ENCODE results near the gene WDR35.
"Not testable (repeated sequence)": the region's sequence is repeated elsewhere in the genome, so short reads cannot be mapped to it uniquely, and the experiment has no call there.

The WDR35 gene

DNA sequence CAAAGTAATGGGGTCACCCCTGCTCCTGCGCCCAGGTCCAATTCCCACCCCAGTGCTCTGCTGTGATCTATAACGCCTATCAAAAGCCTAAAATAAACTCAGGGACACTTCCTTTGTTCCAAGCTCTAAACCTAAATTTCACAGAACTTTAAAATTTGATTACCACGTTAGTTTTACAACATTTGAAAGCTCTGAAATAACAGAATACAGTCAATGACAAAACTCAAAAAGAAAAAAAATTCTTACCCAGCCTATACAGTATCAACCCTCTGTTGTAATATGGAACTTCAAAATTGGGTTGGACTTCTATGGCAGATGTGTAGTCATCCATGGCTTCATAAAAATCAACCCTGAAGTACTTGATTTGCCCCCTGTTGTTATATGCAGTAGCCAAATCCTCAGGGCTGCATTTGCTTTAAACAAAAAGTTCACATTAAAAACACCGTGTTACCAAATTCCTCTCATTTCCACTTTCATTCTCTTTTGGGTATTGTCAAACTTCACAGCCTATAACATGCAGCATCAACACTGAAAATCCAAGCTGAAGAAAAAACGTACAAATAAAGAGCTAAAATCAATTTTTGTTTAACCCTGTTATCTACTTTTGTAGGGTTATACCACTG lies 92.2 kb downstream of the WDR35 start:
- peaks cover 0 to 17% (median 1%) of the 10 kb centered on the region in 11 experiments; a peak in 10 of 22 replicates for H3K9me3 ChIP-seq (replicated peaks in 1 of 11)
- H3K4me2 ChIP-seq: peak overlapping the region; percentile 63 to 90 (median 75)
- H3K4me3 ChIP-seq: no peak overlapping the region
- TF ChIP-seq Cebpa-rat (IDR thresholded peaks at IDR 0.05): no peak
- H3K27me3 ChIP-seq: no peaks in the 10 kb centered on the region
- H3K27ac ChIP-seq: no peak overlapping the region
- H3K36me3 ChIP-seq: peaks cover 10 to 41% (median 15%) of the 10 kb centered on the region in 11 experiments; a peak in 15 of 22 replicates
- peaks cover 0 to 29% (median 19%) of the 10 kb centered on the region in 11 experiments; a peak in 12 of 22 replicates for H4K20me1 ChIP-seq
- H3K4me1 ChIP-seq: peaks cover 26 to 68% (median 36%) of the 10 kb centered on the region in 10 experiments
- peak overlapping the region in 3 of 11 experiments; percentile 11 to 39 (median 31); a peak in 3 of 22 replicates for H3K9ac ChIP-seq

GRCh38 chr2:19895535-19895934 lies 94.4 kb downstream of the WDR35 start:
- Histone ChIP-seq H3K4me3 (no peak overlapping the region), H4K20me1 (peaks cover 0 to 28% (median 19%) of the 10 kb centered on the region in 11 experiments; a peak in 12 of 22 replicates), H3K27ac (no peak overlapping the region), H3K9ac (no peak overlapping the region), H3K36me3 (peaks cover 10 to 45% (median 15%) of the 10 kb centered on the region in 11 experiments; a peak in 15 of 22 replicates), H3K4me2 (peak overlapping the region in 2 of 11 experiments; percentile 1 to 25; a peak in 1 of 22 replicates), H3K27me3 (no peaks in the 10 kb centered on the region), H3K9me3 (replicated peaks in 1 of 11) (peaks cover 0 to 31% (median 9%) of the 10 kb centered on the region in 11 experiments; a peak in 12 of 22 replicates), H3K4me1 (peaks cover 34 to 83% (median 49%) of the 10 kb centered on the region in 10 experiments)
- TF ChIP-seq Cebpa-rat (IDR thresholded peaks at IDR 0.05): no peak

DNA sequence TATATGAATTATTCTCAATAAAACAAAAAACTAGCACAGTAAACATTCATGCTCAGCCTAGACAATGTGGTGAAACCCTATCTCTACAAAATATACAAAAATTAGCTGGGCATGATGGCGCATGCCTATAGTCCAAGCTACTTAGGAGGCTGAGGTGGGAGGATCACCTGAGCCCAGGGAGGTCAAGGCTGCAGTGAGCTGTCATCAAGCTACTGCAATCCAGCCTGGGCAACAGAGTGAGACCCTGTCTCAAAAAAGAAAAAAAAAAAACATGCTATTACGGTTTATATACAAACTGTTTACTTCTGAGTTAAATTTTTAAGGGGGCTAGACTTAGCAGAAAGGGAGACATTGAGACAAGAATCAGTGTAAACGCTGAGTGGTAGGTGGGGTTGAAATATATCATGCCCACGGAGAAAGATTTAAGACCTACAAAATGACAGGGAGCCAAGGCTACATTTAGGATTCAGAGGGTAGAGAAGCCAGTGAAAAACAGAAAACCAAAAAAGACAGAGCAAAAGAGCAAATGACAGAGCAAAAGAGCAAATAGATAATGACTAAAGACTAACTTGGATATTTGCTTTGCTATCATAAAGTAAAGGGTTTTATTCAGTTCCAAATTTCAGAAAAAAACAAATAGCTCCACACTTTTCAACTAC lies 95.6 kb downstream of the WDR35 start:
- peaks cover 28 to 74% (median 40%) of the 10 kb centered on the region in 10 experiments for H3K4me1 ChIP-seq
- no peak overlapping the region for H3K27ac ChIP-seq
- no peak overlapping the region for H3K9ac ChIP-seq
- peaks cover 10 to 49% (median 16%) of the 10 kb centered on the region in 11 experiments; a peak in 15 of 22 replicates for H3K36me3 ChIP-seq
- no peaks in the 10 kb centered on the region for H3K27me3 ChIP-seq
- peaks cover 0 to 24% (median 15%) of the 10 kb centered on the region in 11 experiments; a peak in 12 of 22 replicates for H4K20me1 ChIP-seq
- no peak for TF ChIP-seq Cebpa-rat (IDR thresholded peaks at IDR 0.05)
- peak overlapping the region in 2 of 11 experiments; percentile 30 to 38; a peak in 3 of 22 replicates for H3K4me2 ChIP-seq
- H3K4me3 ChIP-seq: no peak overlapping the region
- peaks cover 0 to 31% (median 9%) of the 10 kb centered on the region in 11 experiments; a peak in 12 of 22 replicates for H3K9me3 ChIP-seq (replicated peaks in 1 of 11)

GRCh38 chr2:19893520-19894133 lies 96.3 kb downstream of the WDR35 start:
- Histone ChIP-seq H4K20me1 (peaks cover 0 to 18% (median 10%) of the 10 kb centered on the region in 11 experiments; a peak in 12 of 22 replicates), H3K4me3 (no peak overlapping the region)

DNA sequence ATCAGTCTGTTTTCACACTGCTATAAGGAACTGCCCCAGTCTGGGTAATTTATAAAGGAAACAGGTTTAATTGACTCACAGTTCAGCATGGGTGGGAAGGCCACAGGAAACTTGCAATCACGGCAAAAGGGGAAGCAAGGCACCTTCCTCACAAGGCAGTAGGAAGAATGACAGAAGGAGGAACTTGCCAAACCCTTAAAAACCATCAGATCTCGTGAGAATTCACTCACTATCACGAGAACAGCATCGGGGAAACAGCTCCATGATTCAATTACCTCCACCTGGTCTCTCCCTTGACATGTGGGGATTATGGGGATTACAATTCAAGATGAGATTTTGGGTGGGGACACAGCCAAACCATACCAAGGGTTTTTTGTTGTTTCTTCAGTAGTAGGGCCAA lies 97.9 kb downstream of the WDR35 start:
- H4K20me1 ChIP-seq, H3K27me3 ChIP-seq: not testable (repeated sequence)
- Histone ChIP-seq H3K36me3 (peaks cover 3 to 38% (median 16%) of the 10 kb centered on the region in 11 experiments; a peak in 14 of 22 replicates), H3K9me3 (replicated peaks in 1 of 11) (peaks cover 0 to 31% (median 9%) of the 10 kb centered on the region in 11 experiments; a peak in 12 of 22 replicates), H3K4me3 (peak overlapping the region in 2 of 10 experiments; percentile 28 to 31; a peak in 2 of 20 replicates), H3K4me1 (peaks cover 22 to 70% (median 32%) of the 10 kb centered on the region in 10 experiments), H3K4me2 (peak overlapping the region; percentile 2 to 77 (median 50); a peak in 20 of 22 replicates), H3K27ac (peak overlapping the region; percentile 13 to 75 (median 68); a peak in 19 of 22 replicates), H3K9ac (peak overlapping the region in 4 of 11 experiments; percentile 7 to 54 (median 38); a peak in 4 of 22 replicates)
- TF ChIP-seq Cebpa-rat (IDR thresholded peaks at IDR 0.05): peak in 4 of 11 experiments; percentile 32 to 65 (median 39); a peak in 4 of 22 replicates

More at GRCh38 chr2:19893520-19894133, 96.3 kb downstream of the WDR35 start:
- Histone ChIP-seq H3K4me1 (peaks cover 28 to 70% (median 39%) of the 10 kb centered on the region in 10 experiments), H3K27me3 (no peaks in the 10 kb centered on the region), H3K9ac (no peak overlapping the region), H3K36me3 (peaks cover 5 to 49% (median 16%) of the 10 kb centered on the region in 11 experiments; a peak in 15 of 22 replicates), H3K27ac (no peak overlapping the region), H3K9me3 (replicated peaks in 1 of 11) (peaks cover 0 to 31% (median 9%) of the 10 kb centered on the region in 11 experiments; a peak in 12 of 22 replicates), H3K4me2 (peak overlapping the region in 2 of 11 experiments; percentile 30 to 38; a peak in 3 of 22 replicates)
- TF ChIP-seq Cebpa-rat (IDR thresholded peaks at IDR 0.05): no peak

- Histone ChIP-seq H3K4me2 (no peak overlapping the region), H4K20me1 (no peaks in the 10 kb centered on the region), H3K36me3 (peaks cover 3 to 30% (median 14%) of the 10 kb centered on the region in 11 experiments; a peak in 14 of 22 replicates), H3K27me3 (no peaks in the 10 kb centered on the region), H3K9ac (no peak overlapping the region), H3K4me1 (peaks cover 26 to 70% (median 32%) of the 10 kb centered on the region in 10 experiments), H3K27ac (0 out of 22 replicates have a peak overlapping the region, but pooled peaks of 2 of the 11 experiments have one; percentile 2 to 9), H3K4me3 (no peak overlapping the region), H3K9me3 (replicated peaks in 1 of 11) (peaks cover 0 to 31% (median 9%) of the 10 kb centered on the region in 11 experiments; a peak in 12 of 22 replicates)
- TF ChIP-seq Cebpa-rat (IDR thresholded peaks at IDR 0.05): no peak
Measured at GRCh38 chr2:19890104-19890503, 99.8 kb downstream of the WDR35 start.

DNA sequence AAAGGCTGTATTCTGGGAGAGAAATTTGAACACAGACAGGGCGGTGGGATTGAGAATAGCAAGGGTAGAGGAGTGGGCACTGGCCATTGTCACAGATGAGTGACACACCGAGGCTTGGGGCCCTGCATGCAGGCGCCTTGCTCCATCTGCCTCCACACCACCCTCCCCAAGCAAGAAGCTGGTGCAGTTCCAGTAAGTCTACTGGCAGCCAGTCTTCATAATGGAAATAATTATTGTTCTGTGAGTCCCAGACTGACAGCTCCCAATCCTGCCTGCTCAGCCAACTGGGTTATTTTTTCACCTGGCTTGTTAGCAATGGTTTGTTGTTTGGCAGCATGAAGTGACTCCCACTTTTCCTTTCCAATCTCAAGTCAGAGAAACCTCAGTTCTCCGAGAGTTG lies 101.1 kb downstream of the WDR35 start:
- TF ChIP-seq Cebpa-rat (IDR thresholded peaks at IDR 0.05): no peak
- Histone ChIP-seq H3K4me2 (peak overlapping the region in 7 of 11 experiments; percentile 2 to 59 (median 32); a peak in 10 of 22 replicates), H4K20me1 (no peaks in the 10 kb centered on the region)

DNA sequence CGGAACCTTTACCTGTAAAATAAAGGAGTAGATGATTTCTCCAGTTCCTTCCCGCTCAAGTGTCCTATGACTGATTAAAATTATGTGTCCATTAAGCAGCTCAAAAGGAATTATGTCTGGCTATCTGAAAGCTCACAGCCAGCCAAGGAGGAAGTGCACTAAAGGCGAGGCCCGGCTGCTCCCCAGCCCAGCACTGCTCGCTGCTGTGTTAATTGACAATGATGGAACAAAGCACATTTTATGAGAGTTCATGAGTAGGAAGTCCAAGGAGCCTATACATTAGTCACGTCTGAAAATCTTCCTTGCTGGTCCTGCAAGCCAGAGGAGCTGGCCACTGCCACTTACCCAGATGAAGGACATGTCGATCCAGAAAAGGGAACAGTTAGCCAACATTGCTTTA lies 102.4 kb downstream of the WDR35 start:
- H3K27ac ChIP-seq: no peak overlapping the region
- H3K4me1 ChIP-seq: peaks cover 23 to 57% (median 30%) of the 10 kb centered on the region in 10 experiments
- H3K27me3 ChIP-seq: no peaks in the 10 kb centered on the region
- peak overlapping the region in 4 of 11 experiments; percentile 20 to 52 (median 27); a peak in 6 of 22 replicates for H3K4me2 ChIP-seq
- no peaks in the 10 kb centered on the region for H4K20me1 ChIP-seq
- peaks cover 0 to 11% (median 0%) of the 10 kb centered on the region in 11 experiments; a peak in 4 of 22 replicates for H3K36me3 ChIP-seq
- no peak overlapping the region for H3K9ac ChIP-seq
- no peak overlapping the region for H3K4me3 ChIP-seq
- H3K9me3 ChIP-seq (replicated peaks in 1 of 11): peaks cover 0 to 12% (median 5%) of the 10 kb centered on the region in 11 experiments; a peak in 12 of 22 replicates
- TF ChIP-seq Cebpa-rat (IDR thresholded peaks at IDR 0.05): no peak

More for the DNA sequence above, 101.1 kb downstream of the WDR35 start:
- Histone ChIP-seq H3K27ac (no peak overlapping the region), H3K36me3 (peaks cover 2 to 22% (median 6%) of the 10 kb centered on the region in 11 experiments; a peak in 14 of 22 replicates), H3K4me1 (peaks cover 26 to 63% (median 32%) of the 10 kb centered on the region in 10 experiments), H3K9me3 (replicated peaks in 1 of 11) (peaks cover 0 to 25% (median 9%) of the 10 kb centered on the region in 11 experiments; a peak in 12 of 22 replicates), H3K9ac (no peak overlapping the region), H3K4me3 (no peak overlapping the region), H3K27me3 (no peaks in the 10 kb centered on the region)

Measured in BLaER1 treated with 17β-estradiol and CSF1 and Interleukin-3, amounts not matched to agents 10 nM and 100 nM (cell line).